HG03521 (cell line): Measurements from ENCODE around the gene EPS15.

Source experiments
- ATAC-seq: cut with Tn5 transposase; IDR thresholded peaks from one replicate; pipeline ENCODE4 v1.9.1; 2021; ENCODE audit warnings: mild to moderate bottlenecking, moderate library complexity; ENCODE audit not compliant: unreplicated experiment

The EPS15 gene

DNA sequence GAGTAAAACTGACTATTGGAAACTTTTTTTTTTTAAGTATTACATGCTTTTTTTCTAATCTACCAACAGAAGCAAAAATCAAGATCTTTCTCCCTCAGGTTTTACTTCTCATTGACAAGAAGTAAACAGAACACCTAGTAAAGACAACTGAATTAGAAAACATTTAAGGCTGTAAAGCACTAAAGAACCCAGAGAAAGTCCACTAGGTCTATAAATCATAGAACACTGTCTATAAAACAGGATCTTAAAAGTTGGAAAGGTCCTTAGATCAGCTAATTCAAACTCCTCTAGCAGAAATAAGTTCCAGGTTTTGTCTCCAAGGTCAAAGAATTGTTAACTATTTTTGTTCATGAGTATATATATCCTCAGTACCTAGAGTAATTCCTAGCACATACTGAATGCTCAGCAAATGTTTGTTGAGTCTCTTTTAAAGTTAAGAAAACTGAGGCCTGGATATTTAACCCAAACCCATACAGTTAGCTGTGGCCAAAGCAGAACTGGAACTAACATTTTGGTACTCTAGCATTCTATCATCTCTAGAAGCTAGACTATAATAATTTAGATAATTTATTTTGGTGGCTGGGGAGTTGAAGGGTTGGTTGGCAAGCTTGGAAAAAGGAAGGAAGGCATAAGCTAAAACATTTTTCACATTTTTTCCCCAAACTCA lies 3.0 kb downstream of the EPS15 start:
- ATAC-seq: no peak

DNA sequence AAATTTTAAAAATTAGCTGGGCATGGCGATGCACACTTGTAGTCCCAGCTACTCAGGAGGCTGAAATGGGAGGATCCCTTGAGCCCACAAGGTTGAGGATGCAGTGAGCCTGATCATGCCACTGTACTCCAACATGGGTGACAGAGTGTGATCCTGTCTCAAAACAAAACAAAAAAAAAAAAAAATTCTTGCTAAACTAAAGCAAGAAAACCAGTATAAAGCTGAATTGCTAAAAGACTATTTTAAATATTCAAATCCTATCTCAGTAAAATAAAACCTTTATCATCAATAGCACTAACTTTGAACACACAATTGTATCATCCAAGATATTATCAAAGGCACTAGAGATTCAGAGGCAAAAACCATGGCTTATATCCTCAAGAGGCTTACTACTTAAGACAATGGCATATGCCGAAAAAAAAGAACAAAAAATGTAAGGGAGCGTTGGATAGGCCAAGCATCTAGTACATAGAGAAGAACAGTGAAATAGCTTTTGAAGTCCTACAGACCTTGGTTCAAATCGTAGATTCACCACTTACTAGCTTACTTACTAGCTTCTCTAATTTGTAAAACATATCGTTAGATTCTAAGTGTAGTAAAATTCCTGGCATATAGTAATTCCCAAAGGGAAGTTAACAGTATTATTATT lies 3.6 kb downstream of the EPS15 start:
- ATAC-seq: no peak

- no peak for ATAC-seq
Measured at GRCh38 chr1:51514733-51515132, 4.3 kb downstream of the EPS15 start.

DNA sequence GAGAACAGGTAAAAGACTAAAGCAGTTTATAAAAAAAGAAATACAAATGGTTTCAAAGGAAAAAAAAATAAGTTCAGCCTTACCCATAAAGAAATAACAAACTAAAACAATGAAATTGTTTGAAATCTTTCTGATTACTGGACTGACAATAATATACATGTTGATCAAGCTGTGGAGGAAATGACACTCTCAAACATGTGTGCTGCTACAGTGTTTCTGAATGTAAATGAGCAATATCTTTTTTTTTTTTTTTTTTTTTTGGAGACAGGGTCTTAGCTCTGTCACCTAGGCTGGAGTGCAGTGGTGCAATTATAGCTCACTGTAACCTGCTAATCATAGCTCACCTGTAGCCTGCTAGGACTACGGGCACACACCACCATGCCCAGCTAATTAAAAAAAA lies 6.5 kb downstream of the EPS15 start:
- ATAC-seq: no peak

DNA sequence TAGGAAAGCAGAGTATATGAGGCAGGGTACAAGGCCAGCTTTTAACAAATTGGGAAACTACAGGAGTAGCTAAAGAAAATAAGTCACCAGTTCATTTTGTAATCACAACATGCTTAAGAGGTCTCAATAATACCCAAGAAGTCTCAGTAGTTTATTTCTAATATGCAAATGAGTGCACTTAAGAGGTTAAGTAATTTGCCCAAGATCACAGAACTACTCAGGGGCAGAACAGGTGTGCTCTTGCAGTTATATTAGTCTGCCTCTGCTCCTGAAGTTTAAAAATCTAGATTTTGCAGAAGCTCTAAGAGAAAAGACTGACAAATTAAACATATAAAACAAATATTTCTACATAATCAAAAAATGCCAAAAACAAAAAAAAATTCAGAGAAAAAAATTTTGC lies 6.9 kb downstream of the EPS15 start:
- ATAC-seq: no peak

DNA sequence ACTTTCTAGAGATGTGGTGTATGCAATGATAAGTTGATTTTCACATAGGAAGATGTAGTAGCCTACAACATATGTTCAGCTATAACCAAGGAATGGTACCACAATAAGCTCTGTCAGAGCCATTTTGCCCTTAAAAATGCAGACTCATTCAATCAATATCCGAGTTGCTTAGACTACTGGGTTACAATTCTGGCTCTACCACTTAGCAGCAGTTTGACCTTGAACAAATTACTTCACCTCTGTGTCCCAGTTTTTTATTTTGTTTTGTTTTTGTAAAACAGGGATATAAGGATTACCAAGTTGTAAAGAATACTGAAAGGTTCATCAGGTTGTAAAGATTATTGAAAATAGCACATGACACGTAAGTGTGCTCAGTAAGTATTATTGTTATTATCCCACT lies 9.3 kb downstream of the EPS15 start:
- no peak for ATAC-seq

DNA sequence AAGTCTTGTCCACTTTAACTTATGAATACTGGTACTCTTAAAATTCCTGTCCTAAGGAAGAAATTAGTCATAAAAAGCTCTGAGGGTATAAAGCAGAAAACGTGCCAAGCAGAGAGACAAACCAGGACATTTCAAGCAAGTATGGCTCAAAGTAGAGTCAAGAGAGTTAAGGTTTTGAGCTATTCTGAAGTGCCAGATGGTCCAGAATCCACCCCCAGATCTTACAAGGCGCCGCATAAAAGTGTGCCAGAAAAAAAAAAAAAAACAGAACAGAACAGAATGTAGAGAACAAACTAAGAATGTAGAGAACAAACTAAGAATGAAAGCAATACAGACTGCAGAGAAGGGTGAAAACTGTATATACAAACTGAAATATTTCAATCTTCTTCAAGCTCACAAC lies 12.5 kb downstream of the EPS15 start:
- ATAC-seq: no peak

DNA sequence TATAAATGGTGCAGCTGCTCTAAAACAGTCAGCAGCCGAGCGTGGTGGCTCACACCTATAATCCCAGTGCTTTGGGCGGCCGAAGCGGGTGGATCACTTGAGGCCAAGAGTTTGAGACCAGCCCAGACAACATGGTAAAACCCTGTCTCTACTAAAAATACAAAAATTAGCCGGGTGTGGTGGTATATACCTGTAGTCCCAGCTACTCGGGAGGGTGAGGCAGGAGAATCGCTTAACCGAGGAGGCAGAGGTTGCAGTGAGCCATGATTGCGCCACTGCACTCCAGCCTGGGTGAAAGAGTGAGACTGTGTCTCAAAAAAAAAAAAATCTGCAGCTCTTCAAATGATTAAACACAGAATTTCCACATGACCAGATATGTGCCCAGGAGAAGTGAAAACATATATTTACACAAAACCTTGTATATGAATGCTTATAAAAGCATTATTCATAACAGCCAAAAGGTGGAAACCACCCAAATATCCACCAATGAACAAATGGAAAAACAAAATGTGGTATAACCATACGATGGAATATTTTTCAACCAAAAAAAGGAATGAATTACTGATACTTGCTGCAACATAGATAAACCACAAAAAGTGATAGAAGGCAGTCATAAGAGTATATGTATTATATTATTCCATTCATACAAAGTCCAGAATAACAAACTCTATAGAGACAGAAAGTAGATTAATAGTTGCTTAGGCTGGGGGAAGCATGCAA lies 14.1 kb downstream of the EPS15 start:
- no peak for ATAC-seq

GRCh38 chr1:51501218-51501630 lies 17.8 kb downstream of the EPS15 start:
- ATAC-seq: peak; percentile 63

DNA sequence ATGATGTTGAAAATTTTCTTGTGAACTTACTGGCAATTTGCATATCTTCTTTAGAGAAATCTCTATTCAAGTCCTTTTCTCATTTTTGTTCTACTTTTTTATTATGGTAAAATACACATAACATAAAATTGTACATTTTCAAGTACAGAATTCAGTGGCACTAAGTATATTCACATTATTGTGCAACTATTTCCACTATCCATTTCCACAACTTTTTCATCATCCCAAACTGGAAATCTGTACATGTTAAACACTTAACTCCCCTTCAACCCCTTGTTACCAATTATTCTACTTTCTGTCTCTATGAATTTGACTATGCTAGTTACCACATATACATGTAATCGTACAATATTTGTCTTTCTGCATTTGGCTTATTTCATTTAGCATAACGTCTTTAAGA lies 19.4 kb downstream of the EPS15 start:
- no peak for ATAC-seq

DNA sequence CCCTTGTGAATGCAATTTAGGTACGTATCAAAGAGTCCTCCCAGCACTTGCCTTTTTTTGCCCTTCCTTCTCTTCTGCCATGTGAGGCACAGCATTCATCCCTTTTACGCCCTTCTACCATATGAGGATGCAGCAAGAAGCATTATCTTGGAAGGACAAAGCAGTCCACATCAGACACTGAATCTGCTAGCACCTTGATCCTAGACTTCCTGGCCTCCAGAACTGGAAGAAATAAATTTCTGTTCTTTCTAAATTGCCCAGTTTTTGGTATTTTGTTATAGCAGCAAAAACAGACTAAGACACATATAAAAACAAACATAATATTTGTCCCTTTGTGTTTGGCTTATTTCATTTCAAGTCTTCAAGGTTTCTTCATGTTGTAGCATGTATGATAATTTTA lies 20.1 kb downstream of the EPS15 start:
- no peak for ATAC-seq

DNA sequence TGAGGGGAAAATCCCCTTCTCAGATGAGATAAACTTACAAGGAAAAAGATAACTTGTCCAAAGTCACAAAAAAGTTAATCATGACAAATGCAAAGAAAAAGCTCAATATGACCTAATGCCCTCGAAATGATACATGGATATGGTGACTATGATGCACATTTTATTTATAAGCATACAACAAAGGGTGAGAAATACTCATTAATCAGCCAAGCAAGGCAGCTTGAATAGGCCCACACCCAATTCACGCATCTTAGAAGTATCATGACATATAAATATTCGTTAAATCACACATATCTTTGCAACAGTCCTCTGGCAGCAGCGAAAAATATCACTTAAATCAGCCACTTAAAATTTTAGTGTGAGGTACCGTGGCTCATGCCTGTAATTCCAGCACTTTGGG lies 21.7 kb downstream of the EPS15 start:
- no peak for ATAC-seq

DNA sequence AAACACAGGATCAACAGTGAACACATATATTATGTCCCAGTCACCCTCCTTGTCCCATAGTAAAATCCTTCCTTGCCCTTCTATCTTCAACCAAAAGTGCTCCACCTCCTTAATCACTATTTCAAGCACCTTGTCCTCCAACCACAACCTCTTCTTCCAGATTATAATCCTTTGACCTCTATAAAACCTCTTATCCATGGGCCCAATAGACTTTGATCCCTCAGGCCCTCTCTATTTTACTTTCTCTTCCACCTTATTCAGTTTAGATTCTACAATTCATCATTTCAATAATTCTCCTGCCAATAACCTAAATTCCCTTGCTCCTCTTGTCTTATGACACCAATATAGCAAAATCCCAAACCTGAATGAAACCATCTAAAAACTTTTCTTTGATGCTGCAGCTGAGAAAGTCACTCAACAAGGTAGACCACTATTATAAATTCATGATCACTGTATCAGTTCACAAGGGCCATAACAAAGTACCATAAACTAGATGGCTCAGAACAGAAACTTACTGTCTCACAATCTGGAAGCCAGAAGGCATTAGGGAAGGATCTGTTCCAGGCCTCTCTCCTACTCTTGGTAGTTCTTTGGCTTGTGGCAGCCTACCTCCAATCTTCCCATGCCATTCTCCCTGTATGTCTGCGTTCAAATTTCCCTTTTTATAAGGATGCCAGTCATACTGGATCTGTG lies 24.8 kb downstream of the EPS15 start:
- ATAC-seq: no peak

- ATAC-seq: no peak
Measured at GRCh38 chr1:51491166-51491981, 27.7 kb downstream of the EPS15 start.

GRCh38 chr1:51489472-51489871 lies 29.6 kb downstream of the EPS15 start:
- no peak for ATAC-seq

DNA sequence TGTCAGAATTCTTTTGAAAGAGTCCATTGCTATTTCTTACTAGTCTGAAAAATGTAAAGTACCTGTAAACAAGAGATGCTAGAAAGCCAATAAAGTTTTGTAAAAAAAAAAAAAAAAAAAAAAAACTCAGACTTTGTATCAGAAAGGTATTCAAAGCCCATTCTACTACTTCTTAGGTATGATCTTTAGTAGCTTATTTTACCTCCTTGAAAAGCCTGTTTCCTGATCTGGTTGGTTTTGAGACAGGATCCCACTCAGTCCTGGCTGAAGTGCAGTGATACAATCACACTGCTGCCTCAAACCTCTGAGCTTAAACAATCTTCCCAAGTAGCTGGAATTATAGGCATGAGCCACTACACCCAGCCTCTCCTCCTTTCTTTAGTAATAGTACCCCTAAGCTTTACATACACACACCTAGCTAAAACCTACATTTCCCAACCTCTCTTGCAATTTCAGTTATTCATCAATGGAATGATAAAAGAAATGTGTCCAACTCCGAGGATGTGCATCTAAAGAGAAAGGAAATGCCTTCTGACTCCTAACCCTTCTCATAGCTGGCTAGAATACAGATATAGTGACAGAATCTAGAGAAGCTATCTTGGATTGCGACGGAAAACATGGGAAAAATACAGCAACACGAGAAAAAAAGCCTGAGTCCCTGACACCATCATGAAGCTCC lies 30.6 kb downstream of the EPS15 start:
- no peak for ATAC-seq

GRCh38 chr1:51487628-51488027 lies 31.4 kb downstream of the EPS15 start:
- no peak for ATAC-seq

DNA sequence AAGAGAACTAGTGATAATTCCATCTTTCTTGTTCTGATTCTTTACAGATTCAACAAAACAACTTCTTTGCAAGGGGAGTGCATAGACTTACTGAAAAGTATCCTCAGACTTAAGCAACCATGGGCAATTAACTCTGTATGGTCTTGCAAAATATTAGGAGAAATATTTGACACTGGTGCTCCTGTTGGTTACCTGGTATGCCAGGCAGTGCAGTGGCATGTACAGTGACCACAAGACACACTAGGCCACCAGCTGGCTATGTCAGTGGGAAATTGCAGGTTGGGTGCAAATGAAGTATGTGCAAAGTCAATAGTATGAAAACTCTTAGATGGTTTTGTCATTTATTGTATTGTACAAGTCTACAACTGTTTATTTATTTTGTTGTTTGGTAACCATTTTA lies 34.5 kb downstream of the EPS15 start:
- ATAC-seq: no peak

- no peak for ATAC-seq
Measured at GRCh38 chr1:51482881-51483280, 36.2 kb downstream of the EPS15 start.
